Sigmoid colon (tissue), 4 donors: ENCODE measurements around the gene TCEANC.

Experiments used
- POLR2A ChIP-seq, 2 donors: fragments of 450-650 bp; IDR thresholded peaks; one replicate each; pipeline ENCODE4 v1.6.1; 2016; ENCODE audit warnings: antibody characterized with exemption in 2 of 2, mild to moderate bottlenecking in 2 of 2, moderate library complexity in 2 of 2
- POLR2AphosphoS5 ChIP-seq, 4 donors: sonication (generic); formaldehyde crosslinking; IDR thresholded peaks; one replicate each; pipeline ENCODE4 v1.6.1; 2017; ENCODE audit warnings: antibody characterized with exemption in 4 of 4
- TF ChIP-seq, protein P1 (sequence below), 4 experiments: fragments of 450-650 bp in 3 of 4; fragments of 200-600 bp in 1 of 4; IDR thresholded peaks; one replicate each; pipeline ENCODE4 v1.5.1; 2016 to 2019; ENCODE audit warnings: antibody characterized with exemption in 4 of 4, mild to moderate bottlenecking in 3 of 4, moderate library complexity in 2 of 4

DNA sequence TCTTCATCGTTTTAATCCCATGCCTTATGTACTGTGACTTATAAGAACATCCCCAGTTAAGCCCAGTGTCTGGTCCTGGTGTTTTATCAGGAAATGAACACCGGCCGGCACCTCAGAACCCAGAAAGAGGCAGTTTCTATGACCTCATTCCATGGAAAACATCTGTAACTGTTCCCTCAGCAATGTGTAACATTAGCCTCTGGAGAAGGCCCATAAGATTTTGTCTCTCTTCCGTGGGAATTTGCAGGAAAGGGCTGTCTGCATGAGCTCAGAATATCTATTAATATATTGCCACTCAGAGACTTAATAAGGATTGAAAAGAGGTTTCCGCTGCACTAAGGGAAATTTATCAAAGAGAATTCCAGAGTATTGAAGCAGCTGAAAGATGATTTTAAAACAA lies 3.1 kb upstream of the TCEANC start:
- TF ChIP-seq, protein P1, sequence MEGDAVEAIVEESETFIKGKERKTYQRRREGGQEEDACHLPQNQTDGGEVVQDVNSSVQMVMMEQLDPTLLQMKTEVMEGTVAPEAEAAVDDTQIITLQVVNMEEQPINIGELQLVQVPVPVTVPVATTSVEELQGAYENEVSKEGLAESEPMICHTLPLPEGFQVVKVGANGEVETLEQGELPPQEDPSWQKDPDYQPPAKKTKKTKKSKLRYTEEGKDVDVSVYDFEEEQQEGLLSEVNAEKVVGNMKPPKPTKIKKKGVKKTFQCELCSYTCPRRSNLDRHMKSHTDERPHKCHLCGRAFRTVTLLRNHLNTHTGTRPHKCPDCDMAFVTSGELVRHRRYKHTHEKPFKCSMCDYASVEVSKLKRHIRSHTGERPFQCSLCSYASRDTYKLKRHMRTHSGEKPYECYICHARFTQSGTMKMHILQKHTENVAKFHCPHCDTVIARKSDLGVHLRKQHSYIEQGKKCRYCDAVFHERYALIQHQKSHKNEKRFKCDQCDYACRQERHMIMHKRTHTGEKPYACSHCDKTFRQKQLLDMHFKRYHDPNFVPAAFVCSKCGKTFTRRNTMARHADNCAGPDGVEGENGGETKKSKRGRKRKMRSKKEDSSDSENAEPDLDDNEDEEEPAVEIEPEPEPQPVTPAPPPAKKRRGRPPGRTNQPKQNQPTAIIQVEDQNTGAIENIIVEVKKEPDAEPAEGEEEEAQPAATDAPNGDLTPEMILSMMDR (IDR thresholded peaks at IDR 0.05): no peak
- TF ChIP-seq POLR2A (IDR thresholded peaks at IDR 0.05) (no peak), POLR2AphosphoS5 (IDR thresholded peaks at IDR 0.05) (no peak)
